ENCODE measurements around the gene GRM8. TPM values are rescaled to one million over a fixed set of nuclear protein-coding genes. Genes with fewer than 3 reads are reported as not detected.

GRM8 gene
- polyA plus RNA-seq, 2 of the 4 experiments (the other 2 are of a cell fraction), result 0.06 TPM; not detected in 1

- TF ChIP-seq REST (IDR thresholded peaks at IDR 0.05), result no peak
Observed at GRCh38 chr7:126495001-126495400, 757.7 kb downstream of the GRM8 start (continued).

GRCh38 chr7:126493801-126494200 lies 758.9 kb downstream of the GRM8 start:
- ATAC-seq (no peak), DNase-seq (ENCODE audit: low read depth in 1 of 2, low spot score in 1 of 2) (no peak), FAIRE-seq (no peak)
- no peak overlapping the region for H3K4me2 ChIP-seq
- no peak overlapping the region for H3K4me3 ChIP-seq
- H3K27ac ChIP-seq, result no peak overlapping the region
- H3K9me3 ChIP-seq, result no peaks in the 10 kb centered on the region
- CTCF ChIA-PET, result no interaction called here
- POLR2A ChIA-PET, result no interaction called here
- WGBS (ENCODE audit: missing lambda C conversion rate), result 14% methylated on average over 2 of the region's 2 CpGs
- TF ChIP-seq JUN (IDR thresholded peaks at IDR 0.05) (no peak), NFE2L2 (conservative IDR thresholded peaks at IDR 0.05; ENCODE audit: low read length) (no peak), EHMT2 (IDR thresholded peaks at IDR 0.05; ENCODE audit: low read depth) (no peak), CHD2 (IDR thresholded peaks at IDR 0.05; ENCODE audit: low read length, partially characterized antibody) (no peak), E2F6 (IDR thresholded peaks at IDR 0.05; ENCODE audit: borderline replicate concordance, low read depth) (no peak)
- H3K4me1 ChIP-seq, result no peaks in the 10 kb centered on the region

- Histone ChIP-seq H3K4me2 (no peak overlapping the region), H3K4me1 (no peaks in the 10 kb centered on the region), H3K9me3 (no peaks in the 10 kb centered on the region), H3K27ac (no peak overlapping the region), H3K4me3 (no peak overlapping the region)
- CTCF ChIA-PET, result no interaction called here
- ATAC-seq, result no peak
- WGBS (ENCODE audit: missing lambda C conversion rate), result 13% methylated on average over 2 of the region's 2 CpGs
- POLR2A ChIA-PET, result no interaction called here
- no peak for TF ChIP-seq ZNF302 (CRISPR knock-in tag; IDR thresholded peaks at IDR 0.05)
- no peak for TF ChIP-seq RNF2 (IDR thresholded peaks at IDR 0.05; ENCODE audit: borderline replicate concordance, low read depth)
- no peak for TF ChIP-seq HDAC2 (IDR thresholded peaks at IDR 0.05)
- no peak for TF ChIP-seq KDM1A (IDR thresholded peaks at IDR 0.05; ENCODE audit: low read depth)
- no peak for FAIRE-seq
- DNase-seq (ENCODE audit: low read depth in 1 of 2, low spot score in 1 of 2), result no peak
Observed at GRCh38 chr7:126489874-126490273, 762.9 kb downstream of the GRM8 start.

GRCh38 chr7:126487728-126488442 lies 764.9 kb downstream of the GRM8 start:
- CTCF ChIA-PET, result no interaction called here
- WGBS (ENCODE audit: missing lambda C conversion rate), result 19% methylated on average over 4 of the region's 4 CpGs
- no peak for TF ChIP-seq CBX2 (IDR thresholded peaks at IDR 0.05; ENCODE audit: borderline replicate concordance, low read depth)
- TF ChIP-seq E2F6 (IDR thresholded peaks at IDR 0.05; ENCODE audit: borderline replicate concordance, low read depth), result no peak
- TF ChIP-seq KDM1A (IDR thresholded peaks at IDR 0.05; ENCODE audit: low read depth), result no peak
- TF ChIP-seq MAZ (IDR thresholded peaks at IDR 0.05; ENCODE audit: borderline replicate concordance, low read depth, low read length), result no peak
- TF ChIP-seq RNF2 (IDR thresholded peaks at IDR 0.05; ENCODE audit: borderline replicate concordance, low read depth), result no peak
- TF ChIP-seq EHMT2 (IDR thresholded peaks at IDR 0.05; ENCODE audit: low read depth), result no peak
- TF ChIP-seq RAD21 (conservative IDR thresholded peaks at IDR 0.05 in 1 of 2, IDR thresholded peaks at IDR 0.05 in 1 of 2), result no peak
- no peak for TF ChIP-seq REST (IDR thresholded peaks at IDR 0.05)
- TF ChIP-seq HES2 (IDR thresholded peaks at IDR 0.05), result no peak
- no peak for TF ChIP-seq RFX5 (IDR thresholded peaks at IDR 0.05)
- TF ChIP-seq ZFP36 (IDR thresholded peaks at IDR 0.05; ENCODE audit: borderline replicate concordance, partially characterized antibody), result no peak
- TF ChIP-seq GATA3 (IDR thresholded peaks at IDR 0.05; ENCODE audit: borderline replicate concordance), result no peak
- no peak for TF ChIP-seq TP53 (CRISPR knock-in tag; IDR thresholded peaks at IDR 0.05)
- TF ChIP-seq ZNF302 (CRISPR knock-in tag; IDR thresholded peaks at IDR 0.05), result no peak
- no peak for TF ChIP-seq NFE2L2 (conservative IDR thresholded peaks at IDR 0.05; ENCODE audit: low read length)
- TF ChIP-seq HDAC2 (IDR thresholded peaks at IDR 0.05), result no peak
- TF ChIP-seq FOSL2 (IDR thresholded peaks at IDR 0.05), result no peak
- no peak for TF ChIP-seq FOSL2 (CRISPR knock-in tag; IDR thresholded peaks at IDR 0.05)
- TF ChIP-seq TFCP2L1 (CRISPR knock-in tag; IDR thresholded peaks at IDR 0.05), result no peak

More at GRCh38 chr7:126487728-126488442, 764.9 kb downstream of the GRM8 start:
- H3K4me1 ChIP-seq, result no peaks in the 10 kb centered on the region
- H3K4me3 ChIP-seq, result no peak overlapping the region
- POLR2A ChIA-PET, result no interaction called here
- ATAC-seq, result no peak
- FAIRE-seq, result no peak
- no peak for DNase-seq (ENCODE audit: low read depth in 1 of 2, low spot score in 1 of 2)
- no peak overlapping the region for H3K27ac ChIP-seq
- H3K4me2 ChIP-seq, result no peak overlapping the region
- H3K9me3 ChIP-seq, result no peaks in the 10 kb centered on the region
